ENCODE measurements around the gene KCNJ12. TPM values are rescaled to one million over a fixed set of nuclear protein-coding genes. Genes with fewer than 3 reads are reported as not detected.
"Not testable (repeated sequence)": the region's sequence is repeated elsewhere in the genome, so short reads cannot be mapped to it uniquely, and the experiment has no call there.

Gene KCNJ12
- polyA plus RNA-seq, 3 donors = 0.12 to 2.1 (median 0.51) TPM

DNA sequence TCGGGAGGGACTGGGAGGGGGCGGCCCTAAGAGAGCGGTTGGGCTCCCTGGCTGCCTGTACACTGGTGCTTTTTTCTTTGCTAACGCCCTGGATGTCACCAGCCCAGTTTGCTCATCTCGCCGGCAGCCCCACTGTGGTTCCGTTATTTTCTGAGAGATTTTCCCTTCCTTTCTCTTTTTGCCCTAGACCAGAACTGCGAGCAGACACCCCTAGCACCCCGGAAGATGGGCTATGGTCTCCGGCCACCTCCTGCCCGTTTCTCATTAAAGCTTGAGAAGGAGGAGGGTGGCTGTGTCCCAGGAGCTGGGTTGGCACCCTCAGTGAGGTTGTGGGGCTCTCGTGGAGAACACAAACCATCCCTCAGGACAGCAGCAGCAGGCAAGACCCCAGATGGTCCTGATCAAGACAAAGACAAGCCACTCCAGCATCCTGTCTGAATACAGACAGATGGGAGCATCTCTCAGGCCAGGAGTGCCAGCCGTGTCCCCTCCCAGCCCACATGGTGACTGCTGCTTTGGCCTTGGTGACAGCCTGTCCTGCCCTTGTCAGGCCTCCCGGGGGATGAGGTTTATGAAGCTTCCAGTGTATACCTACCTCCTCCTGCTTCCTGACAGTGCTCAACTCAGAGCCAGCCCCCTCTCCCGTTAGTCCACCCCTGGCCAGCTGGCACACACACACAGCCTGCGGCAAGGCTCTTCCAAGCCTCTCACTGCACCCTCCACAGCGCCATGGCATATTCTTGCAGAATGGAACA, 77.2 kb downstream of the KCNJ12 start:
- 62 to 79% (median 72%) methylated on average over 16 to 17 of the region's 17 CpGs for WGBS, 3 donors
- no peak overlapping the region for H3K27ac ChIP-seq (ENCODE audit: low read depth, low read length)

DNA sequence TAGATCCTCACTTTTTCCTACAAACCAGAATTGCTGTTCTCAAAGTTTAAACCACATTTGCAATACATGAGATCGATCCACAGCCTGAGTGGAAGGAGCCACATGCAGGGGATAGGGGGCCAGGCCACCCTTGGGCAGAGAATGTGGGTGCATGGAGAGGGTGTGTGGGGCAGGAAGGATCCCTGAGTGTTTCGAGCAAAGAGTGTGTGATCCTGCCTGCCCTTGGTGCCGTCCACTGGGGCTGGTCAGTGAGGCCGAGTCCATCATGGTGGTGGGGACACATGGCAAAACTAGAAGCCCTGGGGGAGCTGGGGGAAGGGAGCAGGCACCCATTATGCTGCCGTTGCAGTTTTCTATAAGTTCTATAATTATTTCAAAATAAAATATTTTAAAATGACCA, 77.8 kb downstream of the KCNJ12 start:
- not testable (repeated sequence) for H3K27ac ChIP-seq (ENCODE audit: low read depth, low read length)
- WGBS, 3 donors = 87 to 91% (median 91%) methylated on average over 5 of the region's 5 CpGs

DNA sequence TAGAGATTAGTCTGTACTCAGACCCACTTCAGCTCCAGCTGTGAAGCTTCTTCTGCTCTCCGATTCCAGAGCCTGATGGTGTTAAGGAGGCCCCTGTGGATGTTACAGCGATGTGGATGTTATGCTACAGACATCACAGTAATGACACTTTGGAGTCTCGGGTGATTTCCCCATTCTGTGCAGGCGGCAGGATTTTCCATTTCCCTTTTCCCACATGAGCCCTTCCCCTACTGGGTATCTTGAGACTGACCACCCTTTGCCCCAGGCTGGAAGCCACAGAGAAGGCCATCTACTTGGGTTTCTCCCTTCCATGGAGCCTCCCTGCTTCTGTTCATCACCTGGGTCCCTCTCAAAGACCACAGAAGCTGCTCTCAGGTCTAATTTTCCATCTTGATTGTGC, 78.3 kb downstream of the KCNJ12 start:
- H3K27ac ChIP-seq (ENCODE audit: low read depth, low read length) = no peak overlapping the region
- 66 to 85% (median 71%) methylated on average over 4 of the region's 4 CpGs for WGBS, 3 donors

DNA sequence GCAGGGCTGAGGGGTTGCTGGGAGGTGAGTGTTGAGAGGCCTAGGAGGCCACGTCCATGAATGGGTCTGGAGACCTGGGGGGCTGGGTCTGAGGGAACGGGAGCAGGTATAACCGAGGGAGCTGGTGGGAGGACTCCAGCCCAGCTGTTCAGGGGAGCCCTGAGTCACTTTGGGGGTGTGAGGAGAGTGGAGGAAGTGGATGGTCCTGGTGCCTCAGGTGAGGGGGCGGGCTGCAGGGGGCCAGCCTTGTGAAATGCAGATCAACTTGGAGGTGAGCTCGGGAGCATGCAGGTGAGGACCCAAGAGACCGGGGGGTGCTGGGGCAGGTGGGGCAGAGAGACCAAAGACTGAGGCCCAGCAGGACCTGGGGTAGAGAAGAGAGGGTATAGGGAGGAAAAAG, 79.6 kb downstream of the KCNJ12 start:
- 76 to 93% (median 93%) methylated on average over 6 of the region's 6 CpGs for WGBS, 3 donors
- no peak overlapping the region for H3K27ac ChIP-seq (ENCODE audit: low read depth, low read length)

DNA sequence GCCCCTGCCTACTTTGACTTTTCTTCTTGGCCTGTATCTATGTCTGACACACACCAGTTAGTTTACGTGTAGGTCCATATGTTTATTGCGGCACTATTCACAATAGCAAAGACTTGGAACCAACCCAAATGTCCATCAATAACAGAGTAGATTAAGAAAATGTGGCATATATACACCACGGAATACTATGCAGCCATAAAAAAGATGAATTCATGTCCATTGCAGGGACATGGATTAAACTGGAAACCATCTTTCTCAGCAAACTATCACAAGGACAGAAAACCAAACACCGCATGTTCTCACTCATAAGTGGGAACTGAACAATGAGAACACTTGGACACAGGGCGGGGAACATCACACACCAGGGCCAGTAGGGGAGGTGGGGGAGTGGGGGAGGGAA, 80.3 kb downstream of the KCNJ12 start:
- 79 to 84% (median 79%) methylated on average over 5 of the region's 5 CpGs for WGBS, 3 donors
- H3K27ac ChIP-seq (ENCODE audit: low read depth, low read length) = not testable (repeated sequence)

DNA sequence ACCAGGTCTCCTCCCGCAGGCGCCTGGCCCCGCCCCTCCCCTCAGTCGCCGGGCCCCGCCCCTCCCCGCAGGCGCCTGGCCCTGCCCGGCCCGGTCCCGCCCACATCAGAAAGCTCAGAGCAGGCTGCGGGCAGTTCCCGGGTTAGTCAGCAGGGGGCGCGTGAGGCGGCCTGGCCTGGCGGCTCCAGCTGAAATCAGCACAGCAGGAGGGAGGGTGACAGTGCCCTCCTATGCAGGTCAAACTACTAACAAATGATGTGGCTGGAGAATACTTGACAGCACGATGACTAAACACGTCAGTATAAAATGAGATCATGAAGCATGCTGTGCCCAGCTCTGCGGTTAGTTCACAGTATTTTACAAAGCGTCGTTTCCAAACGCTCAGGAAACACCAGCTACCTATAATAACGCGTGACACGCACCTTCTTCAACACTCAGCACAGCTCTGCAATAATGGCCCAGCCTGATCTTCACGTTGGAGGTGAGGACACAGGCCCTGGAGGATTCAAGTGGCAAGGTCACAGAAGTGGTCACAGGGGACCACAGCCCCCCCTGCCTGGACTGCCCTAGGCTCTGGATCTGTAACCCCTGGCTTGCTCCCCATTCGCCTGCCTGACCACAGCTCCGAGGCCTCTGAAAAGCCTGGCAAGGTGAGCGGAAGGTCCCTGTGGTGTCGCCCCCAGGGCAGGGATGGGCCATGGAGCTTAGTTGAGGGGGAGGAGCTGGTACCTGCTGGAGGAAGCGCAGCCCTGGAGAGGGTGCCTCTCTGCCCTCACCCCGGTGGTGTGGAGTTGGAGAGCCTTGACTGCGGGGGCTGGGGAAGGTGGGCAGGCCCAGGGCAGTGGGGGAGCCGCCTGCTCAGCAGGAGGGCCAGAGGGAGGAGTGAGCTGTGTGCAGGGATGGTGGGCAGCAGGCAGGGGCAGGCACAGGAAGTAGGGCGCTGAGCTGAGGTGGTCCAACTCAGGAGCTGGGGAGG, 81.2 kb downstream of the KCNJ12 start:
- WGBS, 3 donors = 14 to 18% (median 16%) methylated on average over 36 of the region's 36 CpGs
- no peak overlapping the region for H3K27ac ChIP-seq (ENCODE audit: low read depth, low read length)

DNA sequence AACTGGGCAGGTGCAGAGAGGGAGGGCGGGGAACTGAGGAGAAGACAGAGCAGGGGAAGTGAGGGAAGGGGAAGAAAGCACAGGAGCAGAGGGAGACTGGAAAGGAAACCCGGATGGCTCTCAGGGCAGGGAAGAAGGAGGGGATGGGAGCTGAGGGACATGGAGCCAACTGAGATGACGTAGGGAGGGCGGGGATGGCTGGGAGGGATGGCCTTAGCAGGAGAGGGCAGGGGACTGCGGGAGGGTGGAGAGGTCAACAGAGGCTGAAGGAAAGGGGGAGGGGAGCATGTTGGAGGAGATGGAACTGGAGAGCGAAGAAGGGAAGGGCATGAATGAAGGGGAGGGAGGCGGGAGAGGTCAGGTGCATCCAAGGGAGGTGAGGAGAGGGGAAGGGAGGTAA, 81.9 kb downstream of the KCNJ12 start:
- WGBS, 3 donors = 32 to 60% (median 56%) methylated on average over 7 of the region's 7 CpGs
- H3K27ac ChIP-seq (ENCODE audit: low read depth, low read length) = no peak overlapping the region

DNA sequence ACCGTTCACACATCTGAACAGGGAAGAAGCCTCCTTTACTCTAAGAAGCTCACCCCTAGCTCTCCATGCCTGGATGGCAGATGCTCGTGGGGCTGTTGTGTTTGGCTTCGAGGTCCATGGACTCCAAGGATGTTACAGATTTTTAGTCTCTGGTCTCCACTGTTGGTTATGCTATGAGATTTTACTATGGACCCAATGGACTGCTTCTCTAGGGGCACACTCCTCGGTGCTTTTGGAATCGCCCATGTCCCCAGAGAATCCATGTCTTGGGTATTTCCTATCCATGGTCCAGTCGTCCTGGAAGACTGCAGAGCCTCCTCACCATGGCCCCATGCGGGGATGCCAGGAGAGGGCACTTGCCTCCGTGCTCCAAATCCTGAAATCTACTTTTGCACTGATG, 83.4 kb downstream of the KCNJ12 start:
- no peak overlapping the region for H3K27ac ChIP-seq (ENCODE audit: low read depth, low read length)
- WGBS, 3 donors = 73 to 85% (median 79%) methylated on average over 8 of the region's 8 CpGs

DNA sequence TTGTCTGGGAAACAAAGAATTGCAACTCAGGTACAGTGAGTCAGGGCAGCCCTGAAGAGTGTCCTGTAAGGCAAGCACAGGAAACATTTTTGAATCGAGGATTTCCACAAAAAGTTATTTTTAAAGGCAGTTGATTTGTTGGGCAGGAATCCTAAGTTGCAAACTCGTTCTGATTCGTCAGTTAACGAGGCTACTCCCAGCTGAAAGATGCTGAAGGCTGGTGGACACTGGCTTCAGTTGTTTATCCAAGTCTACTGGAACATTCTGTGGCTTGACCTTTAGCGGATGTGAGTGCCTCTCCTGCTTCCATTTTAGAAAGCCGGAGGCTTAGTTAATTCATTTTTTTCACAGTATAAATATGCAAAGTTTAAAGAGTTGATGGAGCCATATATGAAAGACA, 84.2 kb downstream of the KCNJ12 start:
- WGBS, 3 donors = 58 to 65% (median 59%) methylated on average over 6 of the region's 6 CpGs

DNA sequence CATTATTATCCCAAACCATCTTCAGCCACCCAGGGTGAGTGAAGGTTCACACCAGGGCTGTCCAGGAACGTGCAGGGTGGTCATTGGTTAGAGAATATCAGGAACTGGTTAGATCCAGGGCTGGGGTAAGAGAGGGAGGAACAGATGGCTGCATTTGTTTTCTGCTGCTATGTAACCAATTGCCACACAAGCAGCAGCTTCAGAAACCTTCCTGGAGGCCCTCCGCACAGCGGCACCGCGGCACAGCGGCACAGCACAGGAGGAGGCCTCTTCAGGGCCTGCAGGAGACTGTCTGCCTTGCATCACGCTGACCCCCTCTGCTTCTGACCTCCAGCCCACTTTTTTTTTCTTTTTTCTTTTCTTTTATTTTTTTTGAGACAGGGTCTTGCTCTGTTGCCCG, 86.1 kb downstream of the KCNJ12 start:
- 87 to 91% (median 88%) methylated on average over 8 of the region's 8 CpGs for WGBS, 3 donors
- no peak overlapping the region for H3K27ac ChIP-seq (ENCODE audit: low read depth, low read length)

More for the DNA sequence above, 84.2 kb downstream of the KCNJ12 start:
- no peak overlapping the region for H3K27ac ChIP-seq (ENCODE audit: low read depth, low read length)

DNA sequence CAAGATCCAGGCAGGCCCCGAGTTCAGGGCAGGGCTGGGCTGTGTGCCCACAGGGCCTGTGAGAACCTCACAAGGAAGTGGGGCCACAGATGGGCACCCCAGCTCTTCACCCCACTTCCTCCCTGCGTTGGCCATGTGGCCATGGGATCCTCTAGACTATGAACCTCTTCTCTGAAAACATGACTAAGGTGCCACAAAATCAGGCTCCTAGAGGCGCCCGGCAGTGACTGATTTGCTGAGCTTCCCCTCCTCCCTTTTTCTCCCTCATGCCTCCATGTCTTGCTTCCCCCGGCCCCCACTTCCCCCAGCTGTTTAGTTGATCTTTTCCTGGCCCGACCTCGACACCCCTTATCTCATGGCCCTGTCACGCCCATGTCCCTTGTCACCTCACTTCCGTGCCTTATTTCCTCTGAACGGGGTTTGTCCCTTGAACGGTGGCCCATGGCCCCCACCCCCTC, 87.1 kb downstream of the KCNJ12 start:
- 28 to 44% (median 34%) methylated on average over 11 of the region's 11 CpGs for WGBS, 3 donors

DNA sequence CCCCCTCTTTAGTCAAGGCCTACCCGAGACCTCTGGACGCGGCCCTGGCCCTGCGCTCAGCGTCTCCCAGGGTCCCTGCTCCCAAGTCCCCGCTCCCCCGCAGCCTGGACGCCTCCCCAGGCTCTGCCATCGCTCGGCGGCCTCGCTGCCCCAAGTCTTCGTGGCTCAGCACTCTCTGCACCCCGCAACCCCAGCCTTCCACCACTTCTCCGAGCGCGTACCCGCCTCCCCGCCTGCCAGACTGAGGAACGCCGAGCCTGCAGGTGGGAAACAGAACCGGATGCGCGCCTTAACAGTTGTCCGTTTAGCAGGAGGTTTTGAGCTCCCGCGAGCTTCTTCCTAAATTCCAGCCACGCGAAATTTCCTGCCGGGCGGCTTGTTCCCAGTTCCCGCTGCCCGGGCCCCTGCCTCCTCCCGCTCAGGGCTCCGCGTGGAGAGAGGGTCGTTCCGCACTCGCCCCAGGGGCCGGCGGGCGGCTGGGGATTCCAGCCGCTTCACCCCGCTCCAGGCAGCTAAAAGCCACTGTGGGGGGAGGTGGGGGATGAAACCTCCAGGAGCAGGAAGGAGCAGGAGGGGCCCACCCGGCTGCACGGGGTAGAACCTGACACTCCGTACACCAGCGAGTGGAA, 87.7 kb downstream of the KCNJ12 start:
- 11 to 13% (median 11%) methylated on average over 48 of the region's 48 CpGs for WGBS, 3 donors

More for the DNA sequence above, 87.1 kb downstream of the KCNJ12 start:
- no peak overlapping the region for H3K27ac ChIP-seq (ENCODE audit: low read depth, low read length)

DNA sequence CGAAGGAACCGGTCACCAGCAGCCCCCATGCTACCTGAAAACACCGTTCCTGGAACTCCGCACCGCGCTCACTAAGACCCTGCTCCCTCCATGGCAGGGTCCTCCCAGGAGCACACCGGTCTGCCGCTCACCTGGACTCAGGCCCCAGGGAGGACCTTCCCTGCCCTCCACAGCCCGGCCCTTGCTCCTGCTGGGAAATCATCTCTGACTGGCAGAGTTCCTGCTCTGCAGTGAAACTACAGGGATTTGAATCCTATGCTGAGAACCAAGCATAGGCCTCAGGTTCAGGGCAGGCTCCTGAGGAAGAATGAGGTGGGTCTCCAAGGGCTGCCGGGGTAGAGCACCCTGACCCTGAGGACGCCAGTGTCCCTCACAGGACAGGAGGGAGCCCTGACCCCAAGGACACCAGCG, 88.5 kb downstream of the KCNJ12 start:
- no peak overlapping the region for H3K27ac ChIP-seq (ENCODE audit: low read depth, low read length)
- WGBS, 3 donors = 59 to 86% (median 83%) methylated on average over 12 of the region's 12 CpGs

More for the DNA sequence above, 87.7 kb downstream of the KCNJ12 start:
- no peak overlapping the region for H3K27ac ChIP-seq (ENCODE audit: low read depth, low read length)

DNA sequence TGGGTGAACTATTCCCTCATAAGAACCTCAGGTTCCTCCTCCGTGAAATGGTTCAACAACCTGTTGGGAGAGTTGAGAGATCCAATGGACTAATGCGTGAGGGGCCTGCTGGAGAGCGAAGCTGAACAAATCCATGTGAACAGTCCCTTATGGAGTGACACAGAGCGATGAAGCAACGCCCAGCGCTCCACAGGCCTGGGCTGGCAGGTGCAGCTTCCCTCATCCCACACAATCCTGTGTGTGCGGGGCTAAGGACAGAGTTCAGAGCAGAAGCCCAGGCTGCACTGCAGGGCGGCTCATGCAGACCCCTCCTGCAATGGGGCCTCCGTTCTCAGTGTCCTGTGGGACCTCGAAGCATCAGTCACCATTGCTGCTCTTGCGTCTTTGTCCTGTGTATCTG, 90.4 kb downstream of the KCNJ12 start:
- no peak overlapping the region for H3K27ac ChIP-seq (ENCODE audit: low read depth, low read length)
- WGBS, 3 donors = 83 to 93% (median 91%) methylated on average over 11 of the region's 11 CpGs

DNA sequence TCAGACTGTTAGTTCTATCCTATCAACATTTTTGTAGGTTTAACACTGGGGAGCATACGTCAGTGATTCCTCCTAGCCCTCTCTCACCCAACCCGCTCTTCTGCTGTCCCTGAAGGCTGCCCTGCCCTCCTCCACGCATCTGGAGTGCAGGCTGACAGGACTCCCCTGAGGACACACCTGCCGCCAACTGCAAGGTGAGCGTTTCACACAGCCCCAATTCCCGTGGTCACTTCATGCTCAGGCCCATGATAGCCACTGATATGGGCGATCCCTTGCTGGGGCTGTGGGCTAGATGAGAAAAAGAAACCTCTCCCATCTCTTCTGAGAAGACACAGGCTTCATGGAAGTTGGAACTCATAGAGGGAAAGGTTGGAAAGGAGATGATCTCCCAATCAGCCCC, 91.0 kb downstream of the KCNJ12 start:
- WGBS, 3 donors = 56 to 82% (median 80%) methylated on average over 7 of the region's 7 CpGs
- H3K27ac ChIP-seq (ENCODE audit: low read depth, low read length) = no peak overlapping the region

DNA sequence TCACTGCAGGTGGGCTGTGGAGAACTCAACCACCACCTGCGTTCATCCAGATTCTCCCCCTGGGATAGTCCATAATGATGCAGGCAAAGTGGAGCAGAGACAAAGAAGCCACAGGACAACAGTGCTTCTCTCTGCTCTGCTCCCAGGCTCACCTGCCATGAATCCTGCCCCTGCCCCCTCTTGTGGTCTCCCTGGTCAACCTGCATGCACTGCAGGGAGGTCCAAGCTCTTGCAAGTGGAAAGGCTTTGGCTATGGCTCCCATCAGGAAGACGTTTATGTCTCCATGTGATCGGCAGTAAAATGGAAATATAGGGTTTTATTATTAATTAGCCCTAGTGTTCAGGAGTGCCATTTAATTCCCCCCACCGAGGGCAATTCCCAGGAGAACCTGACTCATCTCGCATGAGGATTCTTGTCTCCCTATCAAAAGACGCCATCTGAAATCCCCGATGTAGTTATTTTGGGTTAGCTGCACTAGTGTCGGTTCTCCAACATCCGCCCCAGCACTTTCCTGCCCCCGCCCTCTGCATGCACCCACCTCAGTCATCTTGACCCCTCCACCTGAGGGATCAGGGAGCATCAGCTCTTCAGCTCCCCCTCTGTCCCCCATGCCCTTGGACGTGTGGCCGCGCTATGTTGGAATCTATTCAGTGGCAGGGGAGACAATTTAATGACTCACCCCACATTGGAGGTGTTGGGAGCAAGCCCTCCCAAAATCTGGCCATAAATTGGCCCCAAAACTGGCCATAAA, 91.8 kb downstream of the KCNJ12 start:
- no peak overlapping the region for H3K27ac ChIP-seq (ENCODE audit: low read depth, low read length)
- 86 to 90% (median 88%) methylated on average over 13 of the region's 13 CpGs for WGBS, 3 donors

Measured in adipose tissue (tissue), 3 donors.